ENCODE measurements around the gene WBP2. TPM values are rescaled to one million over a fixed set of nuclear protein-coding genes. Genes with fewer than 3 reads are reported as not detected.

The WBP2 gene
- total and polyA plus RNA-seq, 2 of the 13 experiments (the other 11 are each of a cell fraction or from before 2014, with no cell fraction given) = 29.2 to 29.5 TPM

DNA sequence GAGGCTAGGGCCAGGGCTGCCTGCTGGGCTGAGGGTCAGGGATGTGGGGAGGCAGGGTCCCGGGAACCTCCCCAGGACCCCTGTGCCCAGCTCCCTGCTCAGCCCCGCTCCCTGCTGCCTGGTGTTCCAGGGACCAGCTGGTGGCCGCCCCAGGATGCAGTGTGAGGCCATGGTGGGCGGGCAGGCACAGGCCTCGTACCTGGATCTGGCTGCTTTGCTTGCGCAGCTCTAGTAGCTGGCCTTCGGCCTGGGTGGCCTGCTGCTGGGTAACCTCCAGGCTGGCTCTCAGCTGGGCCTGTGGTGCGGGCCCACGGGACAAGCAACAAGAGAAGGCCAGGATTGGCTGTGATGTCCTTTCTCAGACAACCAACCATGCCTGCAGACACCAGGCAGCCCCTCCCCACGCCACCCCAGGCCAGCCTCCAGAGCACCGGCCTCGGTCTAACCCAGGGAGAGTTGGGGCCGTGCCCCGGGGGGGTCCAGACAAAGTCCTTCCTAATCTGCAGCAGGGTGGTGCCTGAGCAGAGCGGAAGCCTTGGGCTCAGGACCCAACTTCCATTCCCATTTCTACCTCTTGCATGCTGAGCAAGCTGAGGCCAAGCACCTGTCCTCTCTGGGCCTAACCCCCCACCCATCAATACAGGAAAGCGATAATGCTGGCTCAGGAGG, 37.6 kb upstream of the WBP2 start (continued):
- 0 out of 2 replicates have a peak, but pooled peaks have one; percentile 58 for TF ChIP-seq DMTF1 (CRISPR knock-in tag; IDR thresholded peaks at IDR 0.05)
- no peak for TF ChIP-seq AKNA (CRISPR knock-in tag; IDR thresholded peaks at IDR 0.05; ENCODE audit: borderline replicate concordance)
- no peak for TF ChIP-seq NFIB (CRISPR knock-in tag; IDR thresholded peaks at IDR 0.05; ENCODE audit: borderline replicate concordance)
- 0 out of 2 replicates have a peak, but pooled peaks have one; percentile 21 for TF ChIP-seq ZNF503 (CRISPR knock-in tag; IDR thresholded peaks at IDR 0.05)
- no peak for TF ChIP-seq ZNF501 (CRISPR knock-in tag; IDR thresholded peaks at IDR 0.05)
- TF ChIP-seq U2AF1 (optimal IDR thresholded peaks at IDR 0.05; ENCODE audit: low read depth, low read length) = no peak
- TF ChIP-seq CCDC6 (CRISPR knock-in tag; IDR thresholded peaks at IDR 0.05) = 0 out of 2 replicates have a peak, but pooled peaks have one; percentile 81
- TF ChIP-seq ZNF75D (CRISPR knock-in tag; IDR thresholded peaks at IDR 0.05; ENCODE audit: borderline replicate concordance) = no peak
- TF ChIP-seq ZNF7 (CRISPR knock-in tag; IDR thresholded peaks at IDR 0.05) = no peak
- 0 out of 2 replicates have a peak, but pooled peaks have one; percentile 12 for TF ChIP-seq ZNF335 (CRISPR knock-in tag; IDR thresholded peaks at IDR 0.05)
- peak; percentile 70 for TF ChIP-seq SAP130 (CRISPR knock-in tag; IDR thresholded peaks at IDR 0.05; ENCODE audit: low read depth)
- TF ChIP-seq ZNF614 (CRISPR knock-in tag; IDR thresholded peaks at IDR 0.05; ENCODE audit: borderline replicate concordance) = peak; percentile 40; the same call in 1 of the 2 replicates
- no peak for TF ChIP-seq RERE (CRISPR knock-in tag; IDR thresholded peaks at IDR 0.05; ENCODE audit: low read depth)
- TF ChIP-seq ZNF468 (CRISPR knock-in tag; IDR thresholded peaks at IDR 0.05) = no peak

All from HepG2 (cell line).